Measurements from ENCODE around the gene SPRN.
"Not testable (repeated sequence)": the region's sequence is repeated elsewhere in the genome, so short reads cannot be mapped to it uniquely, and the experiment has no call there.

DNA sequence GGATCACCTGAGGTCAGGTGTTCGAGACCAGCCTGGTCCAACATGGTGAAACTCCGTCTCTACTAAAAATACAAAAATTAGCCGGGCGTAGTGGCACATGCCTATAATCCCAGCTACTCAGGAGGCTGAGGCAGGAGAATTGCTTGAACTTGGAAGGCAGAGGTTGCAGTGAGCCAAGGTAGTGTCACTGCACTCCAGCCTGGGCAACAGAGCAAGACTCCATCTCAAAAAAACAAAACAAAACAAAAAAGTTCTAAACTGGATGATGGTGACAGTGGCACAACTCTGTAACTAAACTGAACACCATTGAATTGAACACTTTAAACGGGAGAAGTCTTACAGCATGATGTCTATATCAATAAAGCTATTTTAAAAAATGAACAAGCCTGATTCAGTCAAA, 48.2 kb downstream of the SPRN start:
- TF ChIP-seq, protein P1, sequence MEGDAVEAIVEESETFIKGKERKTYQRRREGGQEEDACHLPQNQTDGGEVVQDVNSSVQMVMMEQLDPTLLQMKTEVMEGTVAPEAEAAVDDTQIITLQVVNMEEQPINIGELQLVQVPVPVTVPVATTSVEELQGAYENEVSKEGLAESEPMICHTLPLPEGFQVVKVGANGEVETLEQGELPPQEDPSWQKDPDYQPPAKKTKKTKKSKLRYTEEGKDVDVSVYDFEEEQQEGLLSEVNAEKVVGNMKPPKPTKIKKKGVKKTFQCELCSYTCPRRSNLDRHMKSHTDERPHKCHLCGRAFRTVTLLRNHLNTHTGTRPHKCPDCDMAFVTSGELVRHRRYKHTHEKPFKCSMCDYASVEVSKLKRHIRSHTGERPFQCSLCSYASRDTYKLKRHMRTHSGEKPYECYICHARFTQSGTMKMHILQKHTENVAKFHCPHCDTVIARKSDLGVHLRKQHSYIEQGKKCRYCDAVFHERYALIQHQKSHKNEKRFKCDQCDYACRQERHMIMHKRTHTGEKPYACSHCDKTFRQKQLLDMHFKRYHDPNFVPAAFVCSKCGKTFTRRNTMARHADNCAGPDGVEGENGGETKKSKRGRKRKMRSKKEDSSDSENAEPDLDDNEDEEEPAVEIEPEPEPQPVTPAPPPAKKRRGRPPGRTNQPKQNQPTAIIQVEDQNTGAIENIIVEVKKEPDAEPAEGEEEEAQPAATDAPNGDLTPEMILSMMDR (IDR thresholded peaks at IDR 0.05): not testable (repeated sequence)
- not testable (repeated sequence) for TF ChIP-seq NFE2L1 (CRISPR knock-in tag; IDR thresholded peaks at IDR 0.05); TCF7 (CRISPR knock-in tag; IDR thresholded peaks at IDR 0.05; ENCODE audit: low read depth); ESRRA (CRISPR knock-in tag; IDR thresholded peaks at IDR 0.05; ENCODE audit: borderline replicate concordance)
- TF ChIP-seq, protein P2, sequence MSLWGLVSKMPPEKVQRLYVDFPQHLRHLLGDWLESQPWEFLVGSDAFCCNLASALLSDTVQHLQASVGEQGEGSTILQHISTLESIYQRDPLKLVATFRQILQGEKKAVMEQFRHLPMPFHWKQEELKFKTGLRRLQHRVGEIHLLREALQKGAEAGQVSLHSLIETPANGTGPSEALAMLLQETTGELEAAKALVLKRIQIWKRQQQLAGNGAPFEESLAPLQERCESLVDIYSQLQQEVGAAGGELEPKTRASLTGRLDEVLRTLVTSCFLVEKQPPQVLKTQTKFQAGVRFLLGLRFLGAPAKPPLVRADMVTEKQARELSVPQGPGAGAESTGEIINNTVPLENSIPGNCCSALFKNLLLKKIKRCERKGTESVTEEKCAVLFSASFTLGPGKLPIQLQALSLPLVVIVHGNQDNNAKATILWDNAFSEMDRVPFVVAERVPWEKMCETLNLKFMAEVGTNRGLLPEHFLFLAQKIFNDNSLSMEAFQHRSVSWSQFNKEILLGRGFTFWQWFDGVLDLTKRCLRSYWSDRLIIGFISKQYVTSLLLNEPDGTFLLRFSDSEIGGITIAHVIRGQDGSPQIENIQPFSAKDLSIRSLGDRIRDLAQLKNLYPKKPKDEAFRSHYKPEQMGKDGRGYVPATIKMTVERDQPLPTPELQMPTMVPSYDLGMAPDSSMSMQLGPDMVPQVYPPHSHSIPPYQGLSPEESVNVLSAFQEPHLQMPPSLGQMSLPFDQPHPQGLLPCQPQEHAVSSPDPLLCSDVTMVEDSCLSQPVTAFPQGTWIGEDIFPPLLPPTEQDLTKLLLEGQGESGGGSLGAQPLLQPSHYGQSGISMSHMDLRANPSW (CRISPR knock-in tag; conservative IDR thresholded peaks at IDR 0.05; ENCODE audit: low read depth): not testable (repeated sequence)
- TF ChIP-seq, protein P3, sequence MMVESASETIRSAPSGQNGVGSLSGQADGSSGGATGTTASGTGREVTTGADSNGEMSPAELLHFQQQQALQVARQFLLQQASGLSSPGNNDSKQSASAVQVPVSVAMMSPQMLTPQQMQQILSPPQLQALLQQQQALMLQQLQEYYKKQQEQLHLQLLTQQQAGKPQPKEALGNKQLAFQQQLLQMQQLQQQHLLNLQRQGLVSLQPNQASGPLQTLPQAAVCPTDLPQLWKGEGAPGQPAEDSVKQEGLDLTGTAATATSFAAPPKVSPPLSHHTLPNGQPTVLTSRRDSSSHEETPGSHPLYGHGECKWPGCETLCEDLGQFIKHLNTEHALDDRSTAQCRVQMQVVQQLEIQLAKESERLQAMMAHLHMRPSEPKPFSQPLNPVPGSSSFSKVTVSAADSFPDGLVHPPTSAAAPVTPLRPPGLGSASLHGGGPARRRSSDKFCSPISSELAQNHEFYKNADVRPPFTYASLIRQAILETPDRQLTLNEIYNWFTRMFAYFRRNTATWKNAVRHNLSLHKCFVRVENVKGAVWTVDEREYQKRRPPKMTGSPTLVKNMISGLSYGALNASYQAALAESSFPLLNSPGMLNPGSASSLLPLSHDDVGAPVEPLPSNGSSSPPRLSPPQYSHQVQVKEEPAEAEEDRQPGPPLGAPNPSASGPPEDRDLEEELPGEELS (CRISPR knock-in tag; IDR thresholded peaks at IDR 0.05): not testable (repeated sequence)

Measured in WTC11 (cell line).